HG03108 (cell line): ENCODE data around the gene LRIT1.

Experiments used
- ATAC-seq: cut with Tn5 transposase; IDR thresholded peaks from one replicate; pipeline ENCODE4 v1.9.1; 2021; ENCODE audit warnings: moderate library complexity; ENCODE audit not compliant: unreplicated experiment

Gene LRIT1

GRCh38 chr10:84256510-84257342 lies 15.4 kb upstream of the LRIT1 start:
- no peak for ATAC-seq

GRCh38 chr10:84254552-84255478 lies 13.5 kb upstream of the LRIT1 start:
- ATAC-seq = no peak

GRCh38 chr10:84248794-84249193 lies 7.4 kb upstream of the LRIT1 start:
- no peak for ATAC-seq

- no peak for ATAC-seq
Observed at GRCh38 chr10:84247496-84247895, 6.2 kb upstream of the LRIT1 start.

- no peak for ATAC-seq
Observed at GRCh38 chr10:84244651-84245270, 3.4 kb upstream of the LRIT1 start, which contains the start of gene RGR. Gene RGR, plus strand, starts transcription at chr10:84245053. Its CDS starts 38 bp downstream, at chr10:84245091.

GRCh38 chr10:84243759-84244158 lies 2.4 kb upstream of the LRIT1 start:
- no peak for ATAC-seq

- no peak for ATAC-seq
Observed at GRCh38 chr10:84238909-84239308, 2.4 kb downstream of the LRIT1 start.

GRCh38 chr10:84237199-84238051 lies 3.9 kb downstream of the LRIT1 start:
- ATAC-seq = no peak

GRCh38 chr10:84236807-84237198 lies 4.5 kb downstream of the LRIT1 start:
- ATAC-seq = no peak

- ATAC-seq = no peak
Observed at GRCh38 chr10:84235096-84235495, 6.2 kb downstream of the LRIT1 start.

- no peak for ATAC-seq
Observed at GRCh38 chr10:84234479-84234878, 6.9 kb downstream of the LRIT1 start.

GRCh38 chr10:84233940-84234339 lies 7.4 kb downstream of the LRIT1 start:
- no peak for ATAC-seq

GRCh38 chr10:84232376-84232775 lies 9.0 kb downstream of the LRIT1 start:
- no peak for ATAC-seq

- ATAC-seq = no peak
Observed at GRCh38 chr10:84230359-84230758, 11.0 kb downstream of the LRIT1 start.

- ATAC-seq = no peak
Observed at GRCh38 chr10:84227810-84228209, 13.5 kb downstream of the LRIT1 start.

GRCh38 chr10:84226616-84227015 lies 14.7 kb downstream of the LRIT1 start:
- ATAC-seq = no peak

GRCh38 chr10:84225427-84226173 lies 15.7 kb downstream of the LRIT1 start, which contains the start of gene LRIT2:
Gene LRIT2, minus strand, starts transcription at chr10:84225544. Its CDS starts 24 bp downstream, at chr10:84225520.
- no peak for ATAC-seq

- no peak for ATAC-seq
Observed at GRCh38 chr10:84224411-84225028, 16.8 kb downstream of the LRIT1 start.

GRCh38 chr10:84221916-84222315 lies 19.4 kb downstream of the LRIT1 start:
- no peak for ATAC-seq
